GM12878 (cell line): ENCODE data around the gene ADCY7. TPM values are rescaled to one million over a fixed set of nuclear protein-coding genes. Genes with fewer than 3 reads are reported as not detected.
A peak's percentile ranks its signal among the peaks of the same experiment; 100 is the strongest.

Experiments
- CEBPB ChIP-seq, 2 experiments: fragments of 150-350 bp in 1 of 2; IDR thresholded peaks; 2 replicates each; pipeline ENCODE4 v1.6.1; 2012 to 2014; ENCODE audit warnings: low read depth in 2 of 2, low read length in 2 of 2, borderline replicate concordance in 1 of 2, inconsistent platforms in 1 of 2
- CHD1 ChIP-seq: IDR thresholded peaks from 2 replicates; pipeline ENCODE4 v1.6.1; 2012; ENCODE audit warnings: low read depth, low read length, improper control_type of control experiment
- CHD2 ChIP-seq: IDR thresholded peaks from 2 replicates; pipeline ENCODE4 v1.6.1; 2011; ENCODE audit warnings: low read depth, low read length, improper control_type of control experiment, borderline replicate concordance
- CREB1 ChIP-seq: IDR thresholded peaks from 2 replicates; pipeline ENCODE4 v1.6.1; 2012; ENCODE audit warnings: low read depth, mild to moderate bottlenecking, inconsistent platforms
- DPF2 ChIP-seq: fragments of 450-650 bp; IDR thresholded peaks from 2 replicates; pipeline ENCODE4 v1.6.1; 2017; ENCODE audit warnings: mild to moderate bottlenecking
- HDAC2 ChIP-seq: fragments of 200-600 bp; sonication (generic); IDR thresholded peaks from 2 replicates; pipeline ENCODE4 v1.6.1; 2017
- HDGF ChIP-seq: fragments of 450-650 bp; IDR thresholded peaks from 2 replicates; pipeline ENCODE4 v1.6.1; 2016; ENCODE audit warnings: antibody characterized with exemption
- IKZF1 ChIP-seq: fragments of 450-650 bp; conservative IDR thresholded peaks from 2 replicates; pipeline ENCODE4 v1.6.1; 2017; ENCODE audit warnings: antibody characterized with exemption, mild to moderate bottlenecking
- IKZF2 ChIP-seq, 2 experiments: fragments of 450-650 bp; IDR thresholded peaks; 2 replicates each; pipeline ENCODE4 v1.6.1; 2017; ENCODE audit warnings: mild to moderate bottlenecking in 2 of 2, moderate library complexity in 2 of 2
- IRF3 ChIP-seq: fragments of 450-650 bp; IDR thresholded peaks from 2 replicates; pipeline ENCODE4 v1.6.1; 2014; ENCODE audit warnings: mild to moderate bottlenecking
- JUNB ChIP-seq: IDR thresholded peaks from 2 replicates; pipeline ENCODE4 v1.6.1; 2016; ENCODE audit warnings: antibody characterized with exemption, mild to moderate bottlenecking
- KLF5 ChIP-seq: fragments of 450-650 bp; IDR thresholded peaks from 2 replicates; pipeline ENCODE4 v1.6.1; 2014; ENCODE audit warnings: mild to moderate bottlenecking; ENCODE audit not compliant: partially characterized antibody
- MTA2 ChIP-seq: fragments of 450-650 bp; IDR thresholded peaks from 2 replicates; pipeline ENCODE4 v1.6.1; 2016; ENCODE audit warnings: low read depth, mild to moderate bottlenecking, moderate library complexity
- MXI1 ChIP-seq: fragments of 150-350 bp; IDR thresholded peaks from 2 replicates; pipeline ENCODE4 v1.6.1; 2011; ENCODE audit warnings: low read depth, mild to moderate bottlenecking, inconsistent platforms, low read length, improper control_type of control experiment
- NBN ChIP-seq: fragments of 450-650 bp; IDR thresholded peaks from 2 replicates; pipeline ENCODE4 v1.6.1; 2016
- POLR2A ChIP-seq: IDR thresholded peaks from 2 replicates; pipeline ENCODE4 v1.6.1; 2011; ENCODE audit warnings: low read depth, mild to moderate bottlenecking, low read length
- POLR2AphosphoS5 ChIP-seq: IDR thresholded peaks from 2 replicates; pipeline ENCODE4 v1.6.1; 2011; ENCODE audit warnings: mild to moderate bottlenecking, low read length, inconsistent platforms
- POU2F2 ChIP-seq: IDR thresholded peaks from 3 replicates; pipeline ENCODE4 v1.6.1; 2011; ENCODE audit warnings: low read depth, mild to moderate bottlenecking, low read length, borderline replicate concordance
- RCOR1 ChIP-seq: conservative IDR thresholded peaks from 2 replicates; pipeline ENCODE4 v1.6.1; 2012; ENCODE audit warnings: low read depth, low read length, improper control_type of control experiment
- RUNX3 ChIP-seq: IDR thresholded peaks from 2 replicates; pipeline ENCODE4 v1.6.1; 2012; ENCODE audit warnings: low read length, inconsistent platforms
- SIN3A ChIP-seq: IDR thresholded peaks from 2 replicates; pipeline ENCODE4 v1.6.1; 2012; ENCODE audit warnings: low read depth, low read length, improper control_type of control experiment
- SMAD5 ChIP-seq: IDR thresholded peaks from 2 replicates; pipeline ENCODE4 v1.6.1; 2016; ENCODE audit warnings: antibody characterized with exemption, low read depth
- SPI1 ChIP-seq: IDR thresholded peaks from 2 replicates; pipeline ENCODE4 v1.6.1; 2011; ENCODE audit warnings: low read depth, mild to moderate bottlenecking, low read length, moderate library complexity, borderline replicate concordance; ENCODE audit not compliant: insufficient read depth
- TCF3 ChIP-seq: IDR thresholded peaks from 2 replicates; pipeline ENCODE4 v1.6.1; 2012; ENCODE audit warnings: low read depth, mild to moderate bottlenecking, low read length, borderline replicate concordance; ENCODE audit not compliant: insufficient read depth
- YY1 ChIP-seq: IDR thresholded peaks from 2 replicates; pipeline ENCODE4 v1.6.1; 2011; ENCODE audit warnings: low read depth, mild to moderate bottlenecking, low read length
- ZNF207 ChIP-seq: fragments of 450-650 bp; IDR thresholded peaks from 2 replicates; pipeline ENCODE4 v1.6.1; 2014; ENCODE audit warnings: antibody characterized with exemption, mild to moderate bottlenecking, borderline replicate concordance
- polyA plus RNA-seq, 11 experiments: library from polyadenylated mRNA; depleted of rRNA in 4 of 11; unstranded in 6 of 11; stranded (reverse) in 5 of 11; fragments of >200 nt; fragmentation: Nextera tagmentation in 4 of 11; fragmentation: Illumina TruSeq in 1 of 11; extraction: Ambion mirVana in 4 of 11; extraction: Trizol in 1 of 11; gene quantifications; 1 replicate in 1 of 11; 2 replicates in 10 of 11; pipeline versions ENCODE4 v1.2.1 to v1.2.3, GENCODE V29; 2011 to 2016; ENCODE audit warnings: inconsistent platforms in 2 of 11, missing spikeins in 2 of 11, low read depth in 1 of 11
- total RNA-seq, 4 experiments: library from RNA; depleted of rRNA in 3 of 4; stranded (reverse); fragments of >200 nt in 3 of 4; fragmentation: Illumina TruSeq in 1 of 4; extraction: Trizol in 1 of 4; gene quantifications; 2 replicates each; pipeline versions ENCODE4 v1.2.1 to v1.2.3, GENCODE V29; 2013 to 2021
- TF ChIP-seq, protein P1 (sequence below): IDR thresholded peaks from 2 replicates; pipeline ENCODE4 v1.6.1; 2012; ENCODE audit warnings: low read length, inconsistent platforms
- TF ChIP-seq, protein P2 (sequence below): fragments of 450-650 bp; IDR thresholded peaks from 2 replicates; pipeline ENCODE4 v1.6.1; 2017; ENCODE audit warnings: low read depth, mild to moderate bottlenecking, moderate library complexity

The ADCY7 gene
- total and polyA plus RNA-seq, 10 of the 15 experiments (the other 5 are each of a cell fraction or from before 2014, with no cell fraction given) = 1.2 to 87.9 (median 24.4) TPM

DNA sequence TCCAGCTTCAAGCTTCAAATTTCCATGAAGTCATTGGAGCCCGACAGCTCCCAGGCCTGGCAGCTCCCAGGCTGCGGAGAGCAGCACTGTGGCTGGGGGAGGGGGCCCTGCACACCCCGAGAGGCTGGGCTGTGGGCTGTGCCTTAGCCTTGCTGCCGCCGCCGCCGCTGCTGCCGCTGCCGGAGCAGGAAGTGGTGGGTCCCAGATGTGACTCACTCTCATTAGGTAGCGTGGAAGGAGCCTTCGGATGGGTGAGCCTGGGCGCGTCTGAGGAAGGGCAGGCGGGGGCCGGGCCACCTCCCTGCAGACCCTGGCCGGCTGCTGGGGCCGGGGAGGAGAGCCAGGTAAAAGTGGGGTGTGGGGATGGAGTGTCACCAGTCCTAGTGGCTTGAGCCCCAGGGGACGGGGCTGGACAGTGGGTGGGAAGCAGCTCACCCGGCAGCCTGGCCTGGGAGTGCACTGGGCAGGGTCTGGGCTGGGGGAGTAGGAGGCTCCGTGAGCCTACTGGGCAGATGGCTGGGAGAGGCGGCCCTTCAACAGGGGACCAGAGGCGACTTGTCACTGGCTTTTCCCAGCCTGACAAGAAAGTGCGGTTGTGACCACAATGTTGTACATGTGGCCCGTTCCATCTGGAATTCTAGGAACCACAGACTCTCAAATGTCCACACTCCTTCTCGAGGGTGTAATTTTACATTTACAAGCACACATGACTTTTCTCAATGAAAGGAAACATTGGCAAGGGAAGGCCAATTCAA lies at the start of gene ADCY7 (continued):
- TF ChIP-seq CHD1 (no peak), HDGF (peak; percentile 84; the same call in 1 of the 2 replicates), NBN (peak; percentile 72), CHD2 (0 out of 2 replicates have a peak, but pooled peaks have one; percentile 57), SPI1 (peak; percentile 47; the same call in 1 of the 2 replicates), MTA2 (peak; percentile 48; the same call in 1 of the 2 replicates), JUNB (peak; percentile 23; the same call in 1 of the 2 replicates), TCF3 (peak; percentile 42; the same call in 1 of the 2 replicates), POLR2A (peak; percentile 93), IKZF1 (peak; percentile 85), HDAC2 (no peak), YY1 (peak; percentile 46; the same call in 1 of the 2 replicates), IKZF2 (IDR thresholded peaks at IDR 0.05) (peak; percentile 55 to 66; a peak in 3 of 4 replicates), CREB1 (0 out of 2 replicates have a peak, but pooled peaks have one; percentile 31), SIN3A (no peak), MXI1 (peak; percentile 33; the same call in 1 of the 2 replicates), IRF3 (no peak), POU2F2 (0 out of 3 replicates have a peak, but pooled peaks have one; percentile 18), ZNF207 (peak; percentile 39; the same call in 1 of the 2 replicates), KLF5 (peak; percentile 19), SMAD5 (0 out of 2 replicates have a peak, but pooled peaks have one; percentile 24), POLR2AphosphoS5 (peak; percentile 68; the same call in 1 of the 2 replicates), CEBPB (IDR thresholded peaks at IDR 0.05; ENCODE audit: borderline replicate concordance in 1 of 2, low read depth in 2 of 2, low read length in 2 of 2) (no peak), RCOR1 (0 out of 2 replicates have a peak, but pooled peaks have one; percentile 36), DPF2 (peak; percentile 68), RUNX3 (peak; percentile 61)
- TF ChIP-seq, protein P1, sequence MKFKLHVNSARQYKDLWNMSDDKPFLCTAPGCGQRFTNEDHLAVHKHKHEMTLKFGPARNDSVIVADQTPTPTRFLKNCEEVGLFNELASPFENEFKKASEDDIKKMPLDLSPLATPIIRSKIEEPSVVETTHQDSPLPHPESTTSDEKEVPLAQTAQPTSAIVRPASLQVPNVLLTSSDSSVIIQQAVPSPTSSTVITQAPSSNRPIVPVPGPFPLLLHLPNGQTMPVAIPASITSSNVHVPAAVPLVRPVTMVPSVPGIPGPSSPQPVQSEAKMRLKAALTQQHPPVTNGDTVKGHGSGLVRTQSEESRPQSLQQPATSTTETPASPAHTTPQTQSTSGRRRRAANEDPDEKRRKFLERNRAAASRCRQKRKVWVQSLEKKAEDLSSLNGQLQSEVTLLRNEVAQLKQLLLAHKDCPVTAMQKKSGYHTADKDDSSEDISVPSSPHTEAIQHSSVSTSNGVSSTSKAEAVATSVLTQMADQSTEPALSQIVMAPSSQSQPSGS = no peak
- TF ChIP-seq, protein P2, sequence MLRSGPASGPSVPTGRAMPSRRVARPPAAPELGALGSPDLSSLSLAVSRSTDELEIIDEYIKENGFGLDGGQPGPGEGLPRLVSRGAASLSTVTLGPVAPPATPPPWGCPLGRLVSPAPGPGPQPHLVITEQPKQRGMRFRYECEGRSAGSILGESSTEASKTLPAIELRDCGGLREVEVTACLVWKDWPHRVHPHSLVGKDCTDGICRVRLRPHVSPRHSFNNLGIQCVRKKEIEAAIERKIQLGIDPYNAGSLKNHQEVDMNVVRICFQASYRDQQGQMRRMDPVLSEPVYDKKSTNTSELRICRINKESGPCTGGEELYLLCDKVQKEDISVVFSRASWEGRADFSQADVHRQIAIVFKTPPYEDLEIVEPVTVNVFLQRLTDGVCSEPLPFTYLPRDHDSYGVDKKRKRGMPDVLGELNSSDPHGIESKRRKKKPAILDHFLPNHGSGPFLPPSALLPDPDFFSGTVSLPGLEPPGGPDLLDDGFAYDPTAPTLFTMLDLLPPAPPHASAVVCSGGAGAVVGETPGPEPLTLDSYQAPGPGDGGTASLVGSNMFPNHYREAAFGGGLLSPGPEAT = peak; percentile 35; the same call in 1 of the 2 replicates
